Measurements from ENCODE around the gene PRDM8.

Gene PRDM8

GRCh38 chr4:80206111-80206510 lies 8.8 kb downstream of the PRDM8 start:
- no peak for FAIRE-seq
- TF ChIP-seq TAF1 (IDR thresholded peaks at IDR 0.05; ENCODE audit: low read depth, low read length) (no peak), POU2F2 (IDR thresholded peaks at IDR 0.05; ENCODE audit: low read depth, low read length) (no peak), SPI1 (IDR thresholded peaks at IDR 0.05; ENCODE audit: low read depth, low read length) (no peak), POLR2A (IDR thresholded peaks at IDR 0.05; ENCODE audit: low read depth, low read length) (no peak), POLR2AphosphoS5 (IDR thresholded peaks at IDR 0.05; ENCODE audit: low read depth, low read length) (no peak), PAX5 (IDR thresholded peaks at IDR 0.05; ENCODE audit: insufficient read depth, low read length, severe bottlenecking) (no peak)
- no peak for DNase-seq (ENCODE audit: insufficient read length, low spot score)

DNA sequence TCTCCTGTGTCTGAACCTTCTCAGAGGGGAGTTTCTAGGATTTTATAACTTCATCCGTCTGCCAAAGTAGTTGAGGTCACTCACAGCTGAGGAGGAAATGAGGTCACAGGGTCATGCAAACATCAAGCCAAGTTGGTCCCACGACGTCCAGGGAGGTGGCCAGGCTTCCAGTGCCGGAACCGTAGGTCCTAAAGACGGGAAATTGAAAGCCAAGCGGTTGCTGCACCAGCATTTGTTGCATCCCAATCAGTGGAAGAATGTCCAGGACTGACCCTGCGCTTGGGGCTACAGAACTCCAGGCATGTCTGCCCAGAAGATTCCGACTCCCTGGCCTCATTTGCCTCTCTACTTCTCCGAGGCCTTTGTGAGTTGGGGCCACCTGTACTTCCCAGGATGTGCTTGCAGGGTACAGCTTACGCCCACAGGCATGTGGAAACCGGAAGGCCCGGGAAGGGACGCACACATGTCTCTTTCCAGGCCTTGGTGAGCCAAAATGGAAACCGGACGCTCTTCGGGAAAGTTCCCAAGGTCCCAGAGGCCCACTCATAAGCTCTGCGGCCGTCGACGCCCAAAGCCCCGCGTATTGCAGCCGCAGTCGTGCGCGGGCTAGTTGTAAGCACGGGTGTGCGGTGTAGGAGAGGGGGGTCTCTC lies 9.3 kb downstream of the PRDM8 start:
- DNase-seq (ENCODE audit: insufficient read length, low spot score) (no peak), FAIRE-seq (no peak)
- TF ChIP-seq PAX5 (IDR thresholded peaks at IDR 0.05; ENCODE audit: insufficient read depth, low read length, severe bottlenecking) (no peak), POLR2AphosphoS5 (IDR thresholded peaks at IDR 0.05; ENCODE audit: low read depth, low read length) (no peak), TAF1 (IDR thresholded peaks at IDR 0.05; ENCODE audit: low read depth, low read length) (no peak), POLR2A (IDR thresholded peaks at IDR 0.05; ENCODE audit: low read depth, low read length) (no peak), SPI1 (IDR thresholded peaks at IDR 0.05; ENCODE audit: low read depth, low read length) (no peak)

DNA sequence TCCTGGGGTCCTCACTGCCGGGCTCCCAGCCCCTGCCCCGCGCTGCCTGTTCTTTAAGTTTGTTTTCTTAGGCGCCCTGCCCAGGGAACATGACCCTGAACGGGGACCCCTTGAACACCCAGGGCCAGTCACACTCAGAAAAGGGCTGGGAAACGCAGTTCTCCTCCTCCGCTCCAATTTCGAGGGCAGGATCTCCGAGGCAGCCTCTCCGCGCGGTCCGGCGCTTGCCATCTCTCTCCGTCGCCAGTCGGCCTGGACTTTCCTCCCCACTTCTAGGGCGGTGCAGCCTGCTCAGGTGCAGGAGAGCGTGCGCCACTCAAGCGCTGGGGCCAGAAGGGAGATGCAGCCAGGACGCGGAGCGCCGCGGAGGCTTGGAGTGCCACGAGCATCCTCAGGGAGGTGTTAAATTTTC lies 9.9 kb downstream of the PRDM8 start:
- no peak for DNase-seq (ENCODE audit: insufficient read length, low spot score)
- no peak for FAIRE-seq
- TF ChIP-seq SPI1 (IDR thresholded peaks at IDR 0.05; ENCODE audit: low read depth, low read length) = no peak
- no peak for TF ChIP-seq POU2F2 (IDR thresholded peaks at IDR 0.05; ENCODE audit: low read depth, low read length)
- TF ChIP-seq POLR2AphosphoS5 (IDR thresholded peaks at IDR 0.05; ENCODE audit: low read depth, low read length) = no peak
- no peak for TF ChIP-seq TAF1 (IDR thresholded peaks at IDR 0.05; ENCODE audit: low read depth, low read length)
- no peak for TF ChIP-seq PAX5 (IDR thresholded peaks at IDR 0.05; ENCODE audit: insufficient read depth, low read length, severe bottlenecking)
- TF ChIP-seq POLR2A (IDR thresholded peaks at IDR 0.05; ENCODE audit: low read depth, low read length) = no peak

DNA sequence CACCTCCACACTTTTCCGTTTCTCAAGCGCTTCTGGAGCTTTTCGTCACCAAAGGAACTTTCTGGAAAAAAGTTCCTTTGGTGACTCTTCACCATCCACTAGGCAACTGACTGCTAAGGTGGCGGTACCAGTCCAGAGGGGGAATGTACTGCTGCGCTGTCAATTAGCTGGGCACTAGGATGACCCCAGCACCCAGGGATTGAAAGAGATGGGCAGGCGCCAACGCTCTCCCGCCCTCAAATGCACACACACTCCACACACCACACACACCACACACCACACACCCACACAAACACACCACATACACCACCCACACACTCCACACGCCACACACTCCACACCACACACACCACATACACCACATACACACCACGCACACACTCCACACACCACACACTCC lies 10.4 kb downstream of the PRDM8 start:
- DNase-seq (ENCODE audit: insufficient read length, low spot score) (no peak), FAIRE-seq (no peak)
- TF ChIP-seq PAX5 (IDR thresholded peaks at IDR 0.05; ENCODE audit: insufficient read depth, low read length, severe bottlenecking) = no peak
- no peak for TF ChIP-seq POU2F2 (IDR thresholded peaks at IDR 0.05; ENCODE audit: low read depth, low read length)
- no peak for TF ChIP-seq POLR2A (IDR thresholded peaks at IDR 0.05; ENCODE audit: low read depth, low read length)
- no peak for TF ChIP-seq POLR2AphosphoS5 (IDR thresholded peaks at IDR 0.05; ENCODE audit: low read depth, low read length)
- no peak for TF ChIP-seq SPI1 (IDR thresholded peaks at IDR 0.05; ENCODE audit: low read depth, low read length)
- no peak for TF ChIP-seq TAF1 (IDR thresholded peaks at IDR 0.05; ENCODE audit: low read depth, low read length)

GRCh38 chr4:80208610-80209339 lies 11.5 kb downstream of the PRDM8 start:
- no peak for DNase-seq (ENCODE audit: insufficient read length, low spot score)
- no peak for TF ChIP-seq POLR2AphosphoS5 (IDR thresholded peaks at IDR 0.05; ENCODE audit: low read depth, low read length)
- TF ChIP-seq POU2F2 (IDR thresholded peaks at IDR 0.05; ENCODE audit: low read depth, low read length) = no peak
- TF ChIP-seq SPI1 (IDR thresholded peaks at IDR 0.05; ENCODE audit: low read depth, low read length) = no peak
- no peak for TF ChIP-seq TAF1 (IDR thresholded peaks at IDR 0.05; ENCODE audit: low read depth, low read length)
- no peak for TF ChIP-seq POLR2A (IDR thresholded peaks at IDR 0.05; ENCODE audit: low read depth, low read length)
- TF ChIP-seq PAX5 (IDR thresholded peaks at IDR 0.05; ENCODE audit: insufficient read depth, low read length, severe bottlenecking) = no peak
- FAIRE-seq = no peak

DNA sequence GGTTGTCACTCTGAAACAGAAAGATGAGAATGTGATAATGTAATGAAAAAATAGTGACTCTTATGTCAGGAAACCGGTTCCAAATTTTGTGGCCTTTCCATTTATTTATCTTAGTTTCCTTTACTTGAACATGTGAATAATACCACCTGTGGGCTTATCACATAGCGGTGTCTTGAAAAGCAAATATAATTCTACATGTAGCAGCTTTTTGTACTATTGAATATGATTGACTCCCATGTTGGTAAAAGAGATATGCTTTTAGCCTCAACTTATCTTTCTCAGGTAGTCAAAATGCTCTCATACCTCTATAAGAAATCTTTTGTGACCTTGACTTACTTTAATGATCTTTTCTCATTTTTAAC lies 12.0 kb downstream of the PRDM8 start:
- FAIRE-seq (no peak), DNase-seq (ENCODE audit: insufficient read length, low spot score) (no peak)
- TF ChIP-seq PAX5 (IDR thresholded peaks at IDR 0.05; ENCODE audit: insufficient read depth, low read length, severe bottlenecking) (no peak), SPI1 (IDR thresholded peaks at IDR 0.05; ENCODE audit: low read depth, low read length) (no peak), POU2F2 (IDR thresholded peaks at IDR 0.05; ENCODE audit: low read depth, low read length) (no peak), TAF1 (IDR thresholded peaks at IDR 0.05; ENCODE audit: low read depth, low read length) (no peak), POLR2A (IDR thresholded peaks at IDR 0.05; ENCODE audit: low read depth, low read length) (no peak), POLR2AphosphoS5 (IDR thresholded peaks at IDR 0.05; ENCODE audit: low read depth, low read length) (no peak)

GRCh38 chr4:80210549-80210948 lies 13.2 kb downstream of the PRDM8 start:
- FAIRE-seq (no peak), DNase-seq (ENCODE audit: insufficient read length, low spot score) (no peak)
- TF ChIP-seq PAX5 (IDR thresholded peaks at IDR 0.05; ENCODE audit: insufficient read depth, low read length, severe bottlenecking) (no peak), TAF1 (IDR thresholded peaks at IDR 0.05; ENCODE audit: low read depth, low read length) (no peak), POLR2A (IDR thresholded peaks at IDR 0.05; ENCODE audit: low read depth, low read length) (no peak), SPI1 (IDR thresholded peaks at IDR 0.05; ENCODE audit: low read depth, low read length) (no peak), POLR2AphosphoS5 (IDR thresholded peaks at IDR 0.05; ENCODE audit: low read depth, low read length) (no peak), POU2F2 (IDR thresholded peaks at IDR 0.05; ENCODE audit: low read depth, low read length) (no peak)

DNA sequence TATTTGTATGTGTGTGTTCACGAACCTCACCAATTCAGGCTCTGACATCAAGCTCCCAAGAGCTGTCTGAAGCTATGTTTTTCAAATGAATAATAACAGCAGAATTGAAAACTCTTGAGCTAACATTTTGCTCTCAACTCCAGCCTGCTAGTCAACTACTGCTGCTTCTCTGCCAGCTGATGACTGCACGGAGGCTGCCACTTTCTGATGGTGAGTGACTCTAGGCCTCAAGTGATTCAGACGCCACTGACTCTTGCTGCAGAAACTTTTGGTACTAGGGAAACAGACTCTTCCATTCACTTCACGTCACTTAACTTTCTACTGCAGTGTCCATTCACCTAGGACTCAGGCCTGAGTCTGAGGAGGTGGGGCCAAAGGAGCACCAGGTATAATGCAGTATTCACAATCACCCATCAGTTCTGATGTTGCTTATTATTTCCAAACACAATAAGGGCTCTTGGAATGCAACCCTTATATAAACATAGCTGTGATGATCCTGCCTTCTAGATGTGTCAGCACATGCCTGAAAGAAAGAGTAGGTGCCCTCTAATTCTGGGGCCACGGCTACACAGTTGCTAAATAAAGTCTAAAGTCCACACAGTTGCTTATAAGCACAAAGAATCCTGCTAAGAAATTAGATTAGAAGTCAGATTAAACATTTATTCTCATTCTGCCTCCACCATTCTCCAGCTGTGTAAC lies 16.0 kb downstream of the PRDM8 start:
- no peak for FAIRE-seq
- no peak for DNase-seq (ENCODE audit: insufficient read length, low spot score)
- TF ChIP-seq TAF1 (IDR thresholded peaks at IDR 0.05; ENCODE audit: low read depth, low read length) (no peak), POLR2A (IDR thresholded peaks at IDR 0.05; ENCODE audit: low read depth, low read length) (no peak), POU2F2 (IDR thresholded peaks at IDR 0.05; ENCODE audit: low read depth, low read length) (no peak), POLR2AphosphoS5 (IDR thresholded peaks at IDR 0.05; ENCODE audit: low read depth, low read length) (no peak), PAX5 (IDR thresholded peaks at IDR 0.05; ENCODE audit: insufficient read depth, low read length, severe bottlenecking) (no peak), SPI1 (IDR thresholded peaks at IDR 0.05; ENCODE audit: low read depth, low read length) (no peak)

DNA sequence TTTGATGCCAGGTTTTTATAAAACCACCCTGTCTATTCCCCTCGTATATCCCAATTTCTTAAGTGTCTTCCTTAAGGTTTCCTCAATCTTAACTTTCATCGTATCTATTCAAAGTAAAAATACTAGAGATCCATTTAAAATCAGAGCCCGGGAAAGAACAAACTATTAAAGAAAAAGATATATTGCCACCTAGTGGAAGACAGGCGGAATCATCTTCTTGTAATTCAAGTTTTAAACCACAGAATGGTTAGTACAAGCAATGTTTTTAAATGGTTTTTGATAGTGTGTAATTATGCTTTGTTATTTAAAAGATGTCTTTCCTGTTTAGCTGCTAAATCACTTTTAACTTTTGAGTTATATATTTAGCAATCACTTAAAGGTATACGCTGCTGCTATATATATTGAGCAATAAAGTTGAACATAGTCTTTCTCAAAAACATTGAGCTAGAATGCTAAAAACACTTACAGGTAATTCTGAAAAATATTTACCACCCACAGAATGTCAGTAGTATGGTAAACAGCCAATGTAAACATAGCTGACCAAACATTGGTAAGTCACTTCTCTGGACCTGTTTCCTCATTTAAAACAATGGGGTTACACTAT lies 18.2 kb downstream of the PRDM8 start:
- no peak for DNase-seq (ENCODE audit: insufficient read length, low spot score)
- no peak for FAIRE-seq
- TF ChIP-seq PAX5 (IDR thresholded peaks at IDR 0.05; ENCODE audit: insufficient read depth, low read length, severe bottlenecking) = no peak
- TF ChIP-seq POLR2AphosphoS5 (IDR thresholded peaks at IDR 0.05; ENCODE audit: low read depth, low read length) = no peak
- TF ChIP-seq SPI1 (IDR thresholded peaks at IDR 0.05; ENCODE audit: low read depth, low read length) = no peak
- TF ChIP-seq TAF1 (IDR thresholded peaks at IDR 0.05; ENCODE audit: low read depth, low read length) = no peak
- TF ChIP-seq POLR2A (IDR thresholded peaks at IDR 0.05; ENCODE audit: low read depth, low read length) = no peak
- TF ChIP-seq POU2F2 (IDR thresholded peaks at IDR 0.05; ENCODE audit: low read depth, low read length) = no peak
